Activated CD4-positive, alpha-beta T cell treated with anti-CD3 and anti-CD28 coated beads for 24 hours (primary cell): ENCODE measurements around the gene KRT39.
"Not testable (repeated sequence)": the region's sequence is repeated elsewhere in the genome, so short reads cannot be mapped to it uniquely, and the experiment has no call there.

Experiments
- DNase-seq, 2 donors: peaks; one replicate each; pipeline ENCODE4 v3.0.0-alpha.2; 2020; ENCODE audit warnings: low read depth in 2 of 2

Gene KRT39

DNA sequence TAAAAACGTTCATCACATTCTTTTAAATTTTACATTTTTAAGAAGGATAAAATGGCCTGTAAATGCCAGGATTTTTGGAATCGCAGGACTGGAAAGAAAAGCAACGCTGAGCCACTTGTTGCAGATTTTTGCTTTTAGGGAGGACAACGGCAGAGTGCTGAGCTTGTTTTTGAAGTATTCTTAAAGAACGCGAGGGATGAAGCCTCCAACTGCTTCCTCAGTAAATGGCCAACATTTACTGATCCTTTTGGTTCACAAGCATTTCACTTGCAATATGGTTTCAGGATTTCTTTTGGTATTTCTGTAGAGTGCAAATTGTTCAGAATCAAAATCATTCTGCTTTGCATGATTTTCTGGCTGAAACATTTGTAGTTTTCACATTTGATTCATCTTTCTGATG is 26.5 kb downstream of the KRT39 start:
- no peak for DNase-seq

DNA sequence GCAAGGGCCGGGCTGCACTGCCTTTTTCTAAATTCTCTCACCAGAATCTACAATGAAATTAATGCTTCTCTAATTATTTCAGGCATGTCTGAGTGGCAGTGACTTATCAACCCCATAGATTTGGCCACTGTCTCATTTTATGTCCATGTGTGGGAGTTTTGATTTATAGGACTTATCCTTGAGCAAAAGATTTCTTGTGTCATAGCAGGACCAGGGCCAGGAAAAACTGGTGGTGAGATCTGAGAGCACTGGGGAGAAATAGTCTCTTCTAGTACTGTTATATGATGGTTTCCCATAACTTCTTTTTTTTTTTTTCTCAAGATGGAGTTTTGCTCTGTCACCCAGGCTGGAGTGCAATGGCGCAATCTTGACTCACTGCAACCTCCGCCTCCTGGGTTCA is 27.8 kb downstream of the KRT39 start:
- no peak for DNase-seq

DNA sequence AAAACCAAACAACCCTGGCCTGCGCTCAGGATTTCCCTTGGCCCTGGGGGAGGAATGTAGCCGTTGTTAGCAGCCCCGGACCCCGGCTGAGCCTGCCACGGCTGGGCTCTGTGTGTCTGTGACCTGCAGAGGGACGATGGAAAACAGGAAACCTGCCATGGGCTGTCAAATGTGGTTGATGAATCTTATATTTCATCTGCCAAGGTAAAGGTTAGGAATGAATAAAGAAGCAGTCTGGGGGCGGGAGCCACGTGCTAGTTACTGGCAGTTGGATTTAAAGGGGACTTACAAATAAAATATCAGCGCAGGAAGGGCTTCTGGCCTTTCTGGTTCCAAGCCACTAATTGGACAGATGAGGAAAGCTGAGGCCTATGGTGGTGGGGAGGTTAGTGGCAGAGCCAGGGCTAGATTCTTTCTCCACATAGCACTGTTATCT is 29.3 kb downstream of the KRT39 start, which contains the start of gene KRT23:
Gene KRT23, minus strand, starts transcription at position 263 of the 436 bp plus-strand sequence. CDS start 1,043 bp downstream, outside the sequence.
- DNase-seq = no peak

DNA sequence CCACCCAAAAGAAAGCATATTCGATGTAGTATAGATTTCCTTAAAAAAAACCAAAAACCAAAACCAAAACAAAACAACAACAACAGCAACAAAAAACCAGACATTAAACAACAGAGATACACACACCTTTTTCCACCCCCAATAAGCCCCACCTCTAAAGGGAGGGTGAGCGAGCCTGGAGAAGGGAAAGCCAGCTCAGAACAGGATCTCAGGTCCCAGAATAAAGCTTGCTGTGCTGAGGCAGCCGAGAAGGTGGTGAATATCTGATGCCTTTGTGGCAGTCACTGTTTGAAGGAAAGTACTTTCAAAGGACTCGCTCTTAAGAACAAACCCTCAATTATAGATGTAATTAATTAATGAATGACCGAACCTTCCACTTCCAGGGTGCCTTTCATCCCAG is 29.8 kb downstream of the KRT39 start:
- DNase-seq = no peak

DNA sequence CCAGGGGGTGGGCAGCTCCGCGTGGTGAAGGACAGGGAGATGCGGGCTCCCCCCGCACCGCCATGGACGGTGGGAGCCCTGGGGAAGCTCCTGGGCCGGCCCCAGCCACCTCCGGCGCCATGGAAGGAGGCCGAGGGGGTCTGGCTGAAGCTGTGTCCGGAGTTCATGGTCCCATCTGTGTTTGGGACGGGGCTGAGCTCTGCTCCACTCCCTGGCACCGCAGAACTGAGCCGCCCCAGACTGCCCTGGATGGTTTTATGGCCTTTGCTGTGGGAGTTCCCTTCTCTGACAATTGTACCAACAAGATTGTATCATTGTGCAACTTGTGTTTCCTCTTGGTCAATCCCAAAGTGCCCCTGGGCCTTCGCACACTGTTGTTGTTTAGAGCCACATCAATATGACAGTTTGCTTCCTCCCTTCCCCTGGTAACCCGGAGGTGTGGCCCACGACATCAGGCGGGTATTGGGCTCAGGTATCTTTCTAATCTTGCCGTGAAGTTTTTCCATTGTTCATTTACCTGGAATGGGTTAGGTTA is 30.2 kb downstream of the KRT39 start:
- no peak for DNase-seq

DNA sequence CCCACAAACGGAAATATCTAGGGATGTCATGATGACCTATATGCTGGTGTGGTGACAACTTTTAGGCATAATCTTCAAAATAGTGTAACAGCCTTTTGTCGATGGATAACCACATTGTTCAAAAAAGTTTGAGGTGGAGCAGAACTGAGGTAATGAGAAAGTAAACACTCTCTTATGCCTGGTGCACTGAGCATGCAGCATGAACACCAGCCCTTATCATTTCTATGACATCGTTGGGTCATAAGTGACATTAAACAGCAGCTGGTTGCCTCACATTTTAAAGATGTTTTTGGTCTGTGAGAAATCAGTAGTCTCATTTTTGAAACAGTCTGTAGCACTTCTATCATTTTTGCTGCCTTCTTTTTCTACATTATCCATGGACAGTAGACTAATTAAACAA is 31.1 kb downstream of the KRT39 start:
- DNase-seq = no peak

DNA sequence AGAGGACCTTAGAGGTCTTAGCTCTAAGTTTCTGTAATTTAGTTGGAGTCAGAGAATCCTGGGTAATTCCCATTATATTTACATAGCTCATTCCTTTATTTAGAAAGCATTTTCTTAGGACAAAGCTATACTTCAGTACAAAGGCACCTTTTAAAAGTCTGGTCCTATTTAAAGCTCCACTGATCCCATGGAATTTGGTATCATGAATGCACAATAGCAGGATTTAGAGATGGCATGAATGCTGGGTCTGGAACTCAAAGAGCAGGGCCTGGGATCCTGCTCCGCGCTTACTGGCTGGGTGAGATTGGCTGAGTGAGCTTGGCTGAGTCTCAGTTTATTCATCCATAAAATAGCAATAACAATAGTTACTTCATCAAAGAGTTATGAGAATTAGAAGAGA is 34.1 kb downstream of the KRT39 start:
- no peak for DNase-seq

DNA sequence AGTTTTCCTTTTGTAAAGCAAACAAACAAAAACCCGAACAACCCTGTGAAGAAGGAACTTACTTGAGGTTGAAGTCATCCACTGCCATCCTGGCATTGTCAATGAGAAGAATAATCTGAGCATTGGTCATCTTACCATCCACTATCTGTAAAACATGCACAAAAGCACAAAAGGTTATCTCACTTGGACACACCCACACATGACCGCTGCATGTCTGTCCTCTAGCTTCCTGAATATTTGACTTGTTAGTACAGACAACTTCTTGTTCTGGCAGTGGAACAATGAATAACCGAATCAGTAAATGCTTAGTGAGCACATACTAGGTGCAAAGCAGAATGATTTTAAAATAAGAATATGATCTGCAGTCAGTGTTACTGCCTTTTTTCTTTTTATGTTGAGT is 35.4 kb downstream of the KRT39 start:
- no peak for DNase-seq

DNA sequence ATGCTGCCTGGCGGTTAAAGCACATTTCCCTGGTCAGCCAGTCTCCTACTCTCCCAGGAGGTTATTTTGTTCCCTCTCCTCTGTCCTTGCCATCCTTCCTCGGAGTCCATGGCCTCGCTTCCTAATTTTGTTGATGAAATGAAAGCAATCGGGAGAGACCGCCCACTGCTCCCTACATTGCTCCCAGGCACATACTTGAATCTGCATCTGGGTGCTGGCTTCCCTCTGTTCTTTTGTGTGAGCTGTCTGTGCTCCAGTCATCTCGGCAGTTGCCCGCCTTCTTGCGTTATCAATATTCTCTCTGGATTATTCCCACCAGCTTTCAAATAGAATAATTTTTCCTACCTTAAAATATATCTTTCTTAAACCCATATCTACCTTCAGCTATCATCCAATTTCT is 40.4 kb downstream of the KRT39 start:
- no peak for DNase-seq

DNA sequence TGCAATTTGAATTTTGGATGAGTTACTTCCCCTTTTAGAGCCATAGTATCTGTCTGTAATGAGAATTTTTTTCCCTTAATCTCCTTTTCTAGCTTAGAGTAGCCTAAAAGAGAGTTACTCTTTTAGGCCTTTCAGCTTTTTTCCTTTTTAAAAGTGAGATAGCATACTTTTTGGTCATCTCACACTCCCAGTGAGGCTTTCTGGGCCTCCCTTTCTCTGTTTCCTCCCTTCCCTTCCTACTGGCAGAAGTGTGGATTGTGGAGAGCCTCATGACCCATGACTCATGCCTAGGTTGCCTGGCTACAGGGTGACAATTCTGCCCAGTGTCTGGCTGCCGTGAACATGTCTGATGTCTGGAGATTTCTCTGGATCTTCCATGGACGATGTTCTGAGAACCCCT is 44.5 kb downstream of the KRT39 start:
- DNase-seq = no peak

DNA sequence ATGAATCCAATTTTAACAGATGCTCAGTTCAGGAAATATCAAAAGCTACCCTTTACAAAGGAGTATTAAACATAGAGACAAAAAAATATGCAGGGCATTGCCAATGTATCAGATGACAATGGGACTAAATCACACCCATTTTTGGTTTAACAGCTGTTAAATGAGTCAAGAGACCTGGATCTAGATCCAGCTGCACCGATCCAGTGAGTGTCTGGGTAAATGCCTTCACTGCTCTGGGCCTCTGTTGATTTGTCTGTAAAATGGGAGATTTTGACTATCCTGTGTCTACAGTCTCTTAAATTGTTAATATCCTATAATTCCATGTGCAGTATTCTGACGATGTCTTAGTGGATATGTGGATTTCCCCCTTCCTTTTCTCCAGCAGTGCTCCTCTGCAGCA is 45.7 kb downstream of the KRT39 start:
- DNase-seq = no peak

DNA sequence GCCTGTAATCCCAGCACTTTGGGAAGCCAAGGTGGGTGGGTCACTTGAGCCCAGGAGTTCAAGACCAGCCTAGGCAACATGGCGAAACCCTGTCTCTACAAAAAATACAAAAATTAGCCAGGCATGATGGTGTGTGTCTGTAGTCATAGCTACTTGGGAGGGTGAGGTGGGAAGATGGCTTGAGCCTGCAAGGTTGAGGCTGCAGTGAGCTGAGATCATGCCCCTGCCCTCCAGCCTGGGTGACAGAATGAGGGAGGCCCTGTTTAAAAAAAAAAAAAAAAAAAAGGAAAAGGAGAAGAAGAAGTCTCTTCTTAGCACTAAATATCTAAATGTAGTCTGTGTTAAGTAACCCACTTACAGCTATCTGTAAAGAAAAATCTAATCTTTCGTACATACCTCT is 49.6 kb downstream of the KRT39 start:
- not testable (repeated sequence) for DNase-seq

DNA sequence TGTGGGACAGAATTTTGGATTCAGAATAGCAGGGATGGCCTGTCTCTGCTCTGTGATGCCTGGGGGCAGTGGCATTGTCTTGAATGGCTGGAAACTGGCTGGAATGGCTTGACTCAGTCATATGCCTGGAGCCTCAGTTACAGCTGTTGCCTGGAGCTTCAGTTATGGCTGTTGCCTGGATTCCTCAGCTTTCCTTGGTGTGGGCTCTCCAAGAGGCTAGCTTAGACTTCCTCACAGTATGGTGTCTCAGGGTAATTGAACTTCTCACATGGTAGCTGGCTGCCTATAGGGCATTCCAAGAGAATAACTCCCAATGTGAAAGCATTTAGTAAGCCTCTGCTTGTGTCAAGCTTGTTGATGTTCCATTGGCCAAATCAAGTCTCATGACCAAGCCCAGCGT is 50.4 kb downstream of the KRT39 start:
- no peak for DNase-seq

DNA sequence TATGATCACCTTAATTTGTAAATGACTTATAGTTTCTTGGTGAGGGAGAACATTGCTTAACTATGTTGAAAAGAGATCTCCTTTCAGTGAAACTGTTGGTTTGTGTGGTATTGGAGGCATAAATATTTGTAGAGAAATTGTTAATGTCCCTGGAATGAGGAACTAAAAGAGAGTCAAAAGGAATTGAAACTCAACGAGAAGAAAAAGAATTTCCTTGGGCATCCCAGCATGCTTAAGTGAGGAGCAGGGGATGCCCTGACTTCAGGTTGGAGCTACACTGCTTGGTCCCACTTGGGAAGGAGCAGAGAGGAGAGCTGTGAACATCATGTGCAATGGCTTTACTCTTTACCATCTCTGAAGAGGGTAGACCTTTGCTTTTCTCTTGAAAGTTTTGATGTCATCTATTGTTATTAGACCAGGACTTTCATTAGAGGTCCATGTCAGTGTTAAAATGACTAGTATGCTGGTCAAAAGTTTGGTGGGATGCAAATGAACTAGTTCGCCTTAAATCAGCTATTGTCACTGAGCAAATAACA is 51.0 kb downstream of the KRT39 start:
- DNase-seq = no peak

DNA sequence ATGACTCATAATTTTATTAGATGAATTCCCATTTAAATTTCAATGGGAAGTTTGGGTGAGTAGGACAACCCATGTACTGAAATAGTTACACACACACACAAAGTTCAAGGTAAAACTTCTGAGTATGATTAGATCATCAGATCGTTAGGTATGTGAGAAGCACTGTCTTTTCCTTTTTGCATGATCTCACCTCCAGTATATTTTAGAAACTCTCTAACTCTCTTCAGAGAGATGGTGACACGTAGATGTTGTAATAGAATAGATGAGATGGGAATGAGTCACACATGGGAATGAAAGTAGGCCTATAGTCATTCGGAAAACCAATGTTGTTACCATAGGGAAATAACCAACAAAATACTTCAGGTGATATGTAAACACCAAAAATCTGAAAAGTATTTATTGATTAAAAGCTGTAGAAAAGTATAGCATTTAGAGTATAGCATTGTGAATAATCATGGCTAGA is 51.5 kb downstream of the KRT39 start:
- DNase-seq = no peak

DNA sequence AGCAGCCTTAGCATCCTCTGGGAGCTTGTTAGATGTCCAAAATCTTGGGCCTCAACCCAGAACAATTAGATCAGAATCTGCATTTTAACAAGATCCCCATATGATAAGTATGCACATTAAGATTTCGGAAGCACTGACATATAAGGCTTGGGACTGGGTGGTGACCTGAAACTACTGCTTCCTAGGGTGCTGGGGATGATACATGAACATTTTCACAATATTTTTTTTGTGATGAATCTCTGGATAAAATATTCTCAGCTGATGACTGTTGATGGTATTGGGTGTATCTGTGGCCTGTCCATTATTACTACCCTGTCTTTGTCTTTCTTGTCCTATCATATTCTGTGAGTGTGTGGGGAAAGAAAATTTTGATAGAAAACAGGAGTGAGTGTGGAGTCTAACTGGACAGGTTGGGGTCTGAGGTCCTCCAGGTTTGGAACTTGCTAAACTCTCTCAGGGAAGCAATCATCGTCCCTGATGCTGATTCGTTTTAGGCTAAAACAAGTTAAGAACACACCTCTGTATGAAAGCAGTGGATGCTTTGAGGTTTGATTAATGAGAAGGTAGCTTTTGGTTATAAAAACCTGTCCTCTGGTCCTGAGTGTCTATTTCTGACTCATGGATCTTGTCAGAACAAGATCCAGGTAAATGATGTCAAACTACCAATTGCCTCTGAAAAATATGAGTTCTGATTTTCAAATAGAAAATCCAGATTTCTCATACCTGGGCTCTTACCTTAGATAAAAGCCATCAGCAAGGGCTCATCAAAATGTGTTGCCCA is 52.5 kb downstream of the KRT39 start:
- no peak for DNase-seq

DNA sequence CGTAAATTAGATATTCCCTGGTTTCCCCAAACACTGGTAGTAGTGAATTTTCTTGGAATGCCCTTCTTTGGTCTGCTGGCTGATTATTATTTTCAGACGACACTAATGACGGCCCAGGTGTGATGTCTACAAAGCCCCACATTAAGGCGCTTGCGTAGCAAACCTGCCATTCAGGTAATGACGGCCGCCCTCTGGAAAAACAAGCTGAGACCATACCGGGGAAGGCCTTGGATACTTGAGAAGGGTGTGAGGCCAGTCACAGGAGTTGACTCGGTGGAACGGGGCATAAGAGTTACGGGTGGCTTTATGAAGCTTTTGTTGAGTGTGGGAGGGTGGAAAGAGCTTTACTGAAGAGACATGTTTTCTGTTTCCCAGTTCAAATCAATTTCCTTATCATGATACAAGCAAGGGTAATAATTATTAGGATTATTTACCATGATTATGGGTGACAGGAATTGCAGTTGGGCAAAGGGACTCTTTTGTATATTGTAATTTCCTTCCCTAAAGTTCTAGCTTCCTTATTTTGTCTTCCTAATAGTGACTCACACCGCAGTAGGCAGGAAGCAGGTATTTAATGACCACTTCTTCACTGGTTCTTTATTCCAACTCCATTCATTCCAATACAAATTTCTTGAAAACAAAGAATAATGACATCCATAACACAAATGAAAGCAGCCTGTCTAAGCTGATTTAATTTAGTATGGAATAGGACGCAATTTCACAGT is 54.1 kb downstream of the KRT39 start:
- DNase-seq = no peak

DNA sequence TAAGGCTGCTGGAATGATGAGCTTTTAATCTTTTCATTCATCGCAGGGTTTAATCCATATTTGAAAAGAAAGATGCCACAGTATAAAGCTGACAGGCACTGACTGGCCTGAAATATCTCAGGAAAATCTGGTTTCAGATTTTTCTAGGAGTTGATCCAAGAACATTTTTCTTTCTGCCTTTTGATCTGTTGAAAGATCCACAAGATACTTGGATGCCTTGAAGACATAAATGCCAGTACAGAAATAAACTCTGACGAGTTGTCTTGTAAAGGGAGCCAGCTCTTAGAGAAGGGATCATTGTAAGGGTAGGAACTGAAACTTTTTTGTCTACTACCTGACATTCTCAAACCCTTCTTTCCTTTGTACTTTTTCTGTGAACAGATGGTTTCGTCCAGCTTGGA is 56.3 kb downstream of the KRT39 start:
- no peak for DNase-seq

DNA sequence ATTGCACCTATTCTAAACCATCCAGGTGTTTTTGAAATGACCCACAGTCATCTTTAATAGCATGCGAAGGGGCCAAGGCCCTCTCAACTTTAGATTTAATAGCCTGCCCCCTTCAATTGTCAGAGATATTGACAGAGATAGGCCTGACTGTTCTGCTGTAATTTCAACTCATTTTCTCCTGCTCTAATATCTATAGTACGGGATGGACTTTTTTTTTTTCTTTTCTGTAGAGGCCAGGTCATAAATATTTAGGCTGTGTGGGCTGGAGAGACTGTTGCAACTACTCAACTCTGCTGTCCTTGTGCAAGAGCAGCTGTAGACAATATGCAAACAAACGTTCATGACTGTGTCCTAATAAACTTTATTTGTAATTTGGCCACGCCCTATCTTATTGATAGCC is 57.0 kb downstream of the KRT39 start:
- DNase-seq = no peak

DNA sequence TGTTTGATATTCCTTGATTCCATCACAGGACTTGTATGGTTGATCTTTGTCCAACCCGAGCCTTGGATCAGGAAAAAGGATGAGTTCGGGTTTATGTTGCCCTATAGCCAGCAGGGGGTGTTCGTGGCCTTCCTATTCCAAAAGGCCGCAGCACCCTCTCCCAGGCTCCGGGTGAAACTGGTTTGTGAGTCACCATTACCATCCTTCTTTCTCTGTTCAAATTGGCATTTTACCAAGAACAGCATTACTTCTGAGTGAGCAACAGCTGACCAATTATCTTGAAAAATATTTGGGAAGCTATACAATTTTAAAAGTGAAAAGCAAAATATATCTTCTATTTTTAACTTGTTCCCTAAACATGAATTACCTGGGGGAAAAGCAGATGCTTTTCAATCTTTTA is 57.4 kb downstream of the KRT39 start:
- DNase-seq = peak; percentile 41 to 50
